Panc1 (cell line): ENCODE results near the gene CXorf65. TPM values are rescaled to one million over a fixed set of nuclear protein-coding genes. Genes with fewer than 3 reads are reported as not detected.

Source experiments
- ATAC-seq: fragments of 200-7000 bp; cut with Tn5 transposase; 2 replicates; pipeline ENCODE4 v1.9.1; 2020; ENCODE audit warnings: mild to moderate bottlenecking, moderate library complexity
- BruUV-seq: library from RNA; stranded (reverse); fragments of 400-500 nt; replicated peaks from 2 replicates; lab custom pipeline; 2021; lab: Mats Ljungman, UMichigan
- CTCF ChIA-PET: fragments of 300-600 bp; sonication (Branson Sonifier 250); formaldehyde crosslinking; loops from one replicate; lab custom pipeline; 2022; ENCODE audit warnings: antibody characterized with exemption; lab: Charles Lee
- POLR2A ChIA-PET: fragments of 300-600 bp; sonication (Branson Sonifier 250); formaldehyde crosslinking; loops from one replicate; lab custom pipeline; 2022; ENCODE audit warnings: antibody characterized with exemption; lab: Charles Lee
- DNase-seq: peaks from one replicate; pipeline ENCODE4 v3.0.0-alpha.2; 2010; ENCODE audit warnings: low read depth, low spot score
- H3K27ac ChIP-seq: 2 replicates; pipeline ENCODE4 v1.5.1; 2011; ENCODE audit warnings: mild to moderate bottlenecking, low read length, inconsistent platforms
- H3K27me3 ChIP-seq: fragments of 200-500 bp; sonication (Bioruptor generic); 2 replicates; pipeline ENCODE4 v1.6.0; 2014; ENCODE audit warnings: low read length, inconsistent platforms; ENCODE audit not compliant: control insufficient read depth, insufficient read depth
- H3K36me3 ChIP-seq: fragments of 200-500 bp; sonication (Bioruptor generic); 2 replicates; pipeline ENCODE4 v1.5.1; 2014; ENCODE audit warnings: inconsistent platforms, mild to moderate bottlenecking, low read length, moderate library complexity; ENCODE audit not compliant: control insufficient read depth, insufficient read depth
- H3K4me1 ChIP-seq: 2 replicates; pipeline ENCODE4 v1.5.1; 2011; ENCODE audit warnings: inconsistent platforms, mild to moderate bottlenecking, low read length, moderate library complexity; ENCODE audit not compliant: control insufficient read depth, insufficient read depth
- H3K4me3 ChIP-seq, 2 experiments: 2 replicates each; pipeline ENCODE4 v1.5.1; 2011 to 2012; ENCODE audit warnings: low read depth in 2 of 2, low read length in 2 of 2, mild to moderate bottlenecking in 2 of 2, inconsistent platforms in 1 of 2, moderate library complexity in 1 of 2
- H3K9me3 ChIP-seq: fragments of 200-500 bp; sonication (Bioruptor generic); 2 replicates; pipeline ENCODE4 v1.5.1; 2014; ENCODE audit warnings: low read depth, mild to moderate bottlenecking, inconsistent platforms, low read length, moderate library complexity; ENCODE audit not compliant: control insufficient read depth, insufficient read depth
- CTCF ChIP-seq: fragments of 450-650 bp; IDR thresholded peaks from 2 replicates; pipeline ENCODE4 v1.5.1; 2017; ENCODE audit warnings: mild to moderate bottlenecking
- REST ChIP-seq, 2 experiments: IDR thresholded peaks; 2 replicates each; pipeline ENCODE4 v1.6.1; 2011 to 2012; ENCODE audit warnings: low read depth in 2 of 2, control low read depth in 1 of 2, low read length in 1 of 2, mild to moderate bottlenecking in 1 of 2, moderate library complexity in 1 of 2; ENCODE audit not compliant: insufficient read depth in 1 of 2
- SIN3A ChIP-seq: IDR thresholded peaks from 2 replicates; pipeline ENCODE4 v1.6.1; 2012; ENCODE audit warnings: low read depth, mild to moderate bottlenecking, low read length, moderate library complexity, borderline replicate concordance; ENCODE audit not compliant: insufficient read depth
- TCF7L2 ChIP-seq: IDR thresholded peaks from 2 replicates; pipeline ENCODE4 v1.6.1; 2011; ENCODE audit warnings: mild to moderate bottlenecking, low read depth, low read length, inconsistent platforms
- in situ Hi-C: cut with HindIII; loops from 2 replicates; pipeline ENCODE4 v1.10.0; 2016; ENCODE audit warnings: low sequenced_read_pairs, low pct_unique_long_range_greater_than_20kb
- intact Hi-C: fragments of 100-400 bp; cut with micrococcal nuclease; formaldehyde crosslinking; loops from one replicate; pipeline ENCODE4 v1.10.0; 2022; ENCODE audit not compliant: unreplicated experiment
- total RNA-seq: library from RNA; stranded (reverse); gene quantifications from one replicate; pipeline ENCODE4 v1.2.1, GENCODE V29; 2021; ENCODE audit not compliant: unreplicated experiment

CXorf65 gene
- total RNA-seq, 1 experiment from 2014 or later, result not detected

- Histone ChIP-seq H3K9me3 (no peaks in the 10 kb centered on the region), H3K4me1 (no peaks in the 10 kb centered on the region), H3K4me3 (no peak overlapping the region), H3K36me3 (no peaks in the 10 kb centered on the region; the same call in none of the 2 replicates), H3K27ac (no peak overlapping the region), H3K27me3 (no peaks in the 10 kb centered on the region)
- no peak for TF ChIP-seq REST (IDR thresholded peaks at IDR 0.05; ENCODE audit: insufficient read depth in 1 of 2, low read depth in 2 of 2, low read length in 1 of 2)
- TF ChIP-seq CTCF, result peak; percentile 89
- TF ChIP-seq SIN3A, result no peak
- POLR2A ChIA-PET, result no interaction called here
- in situ Hi-C loops, result no loop called here
- no TSS peak for BruUV-seq
- DNase-seq (no peak), ATAC-seq (peak; percentile 94)
- CTCF ChIA-PET, result no interaction called here
- intact Hi-C loops, result no loop called here
Measured at GRCh38 chrX:71128915-71129765, 22.6 kb upstream of the CXorf65 start.

GRCh38 chrX:71128166-71128833 lies 21.8 kb upstream of the CXorf65 start:
- BruUV-seq, result no TSS peak
- Histone ChIP-seq H3K36me3 (peaks cover 3% of the 10 kb centered on the region), H3K27ac (no peak overlapping the region), H3K27me3 (no peaks in the 10 kb centered on the region), H3K4me1 (no peaks in the 10 kb centered on the region), H3K9me3 (no peaks in the 10 kb centered on the region), H3K4me3 (no peak overlapping the region)
- in situ Hi-C loops, result no loop called here
- DNase-seq (no peak), ATAC-seq (no peak)
- CTCF ChIA-PET, result no interaction called here
- intact Hi-C loops, result no loop called here
- no peak for TF ChIP-seq SIN3A
- no peak for TF ChIP-seq TCF7L2
- TF ChIP-seq REST (IDR thresholded peaks at IDR 0.05; ENCODE audit: insufficient read depth in 1 of 2, low read depth in 2 of 2, low read length in 1 of 2), result no peak
- POLR2A ChIA-PET, result no interaction called here
